Endothelial cell of umbilical vein (primary cell): ENCODE data around the gene SNX30. TPM values are rescaled to one million over a fixed set of nuclear protein-coding genes. Genes with fewer than 3 reads are reported as not detected.

Source experiments
- BruUV-seq: library from RNA; stranded (reverse); fragments of 400-500 nt; replicated peaks from 2 replicates; lab custom pipeline; 2021; lab: Mats Ljungman, UMichigan
- CTCF ChIA-PET: fragments of 300-600, 350-600 bp; sonication (Branson Sonifier 250); formaldehyde crosslinking; loops from one replicate; lab custom pipeline; 2021; ENCODE audit warnings: antibody characterized with exemption, inconsistent platforms; lab: Charles Lee
- POLR2A ChIA-PET: fragments of 300-600, 350-600 bp; sonication (Branson Sonifier 250); formaldehyde crosslinking; loops from one replicate; lab custom pipeline; 2021; ENCODE audit warnings: antibody characterized with exemption, inconsistent platforms; lab: Charles Lee
- DNase-seq: peaks from one replicate; pipeline ENCODE4 v3.0.0-alpha.2; 2011; ENCODE audit warnings: low read depth, low spot score
- FAIRE-seq: peaks from 2 replicates; lab custom pipeline; 2011; peaks lifted over from hg19 to GRCh38; lab: Jason Lieb, UNC
- H2AFZ ChIP-seq: 2 replicates; pipeline ENCODE4 v1.6.0; 2012; ENCODE audit warnings: low read depth, low read length, control low read depth, inconsistent platforms
- H3K27ac ChIP-seq: 2 replicates; pipeline ENCODE4 v1.5.1; 2011; ENCODE audit warnings: low read depth, mild to moderate bottlenecking, control low read depth, low read length, moderate library complexity; ENCODE audit not compliant: insufficient read depth
- H3K27me3 ChIP-seq, 2 experiments: 2 replicates each; pipeline versions ENCODE4 v1.6.0 to v1.6.1; 2011; ENCODE audit warnings: low read length in 2 of 2, mixed read lengths in 1 of 2; ENCODE audit not compliant: control insufficient read depth in 2 of 2, insufficient read depth in 2 of 2
- H3K36me3 ChIP-seq, 2 experiments: 2 replicates in 1 of 2; 3 replicates in 1 of 2; pipeline ENCODE4 v1.5.1; 2011; ENCODE audit warnings: low read length in 2 of 2, mild to moderate bottlenecking in 1 of 2, moderate library complexity in 1 of 2; ENCODE audit not compliant: control insufficient read depth in 2 of 2, insufficient read depth in 2 of 2; ENCODE audit errors: extremely low read depth in 1 of 2
- H3K4me1 ChIP-seq: 3 replicates; pipeline ENCODE4 v1.5.1; 2011; ENCODE audit warnings: mild to moderate bottlenecking, low read length; ENCODE audit not compliant: control insufficient read depth, insufficient read depth; ENCODE audit errors: extremely low read depth
- H3K4me2 ChIP-seq: 2 replicates; pipeline ENCODE4 v1.6.1; 2011; ENCODE audit warnings: low read length, control low read depth, mixed read lengths; ENCODE audit not compliant: insufficient read depth
- H3K4me3 ChIP-seq, 3 experiments: fragments of 200-600 bp in 1 of 3; sonication (generic), shearing (Covaris generic) in 1 of 3; replicated peaks in 1 of 3; 2 replicates each; pipeline ENCODE4 v1.5.1; 2011 to 2016; ENCODE audit warnings: control low read depth in 3 of 3, low read length in 3 of 3, mild to moderate bottlenecking in 2 of 3, inconsistent platforms in 1 of 3, low read depth in 1 of 3, moderate library complexity in 1 of 3; ENCODE audit not compliant: insufficient read depth in 1 of 3
- H3K79me2 ChIP-seq: 2 replicates; pipeline ENCODE4 v1.6.0; 2012; ENCODE audit warnings: low read length, inconsistent platforms; ENCODE audit not compliant: control insufficient read depth, insufficient read depth
- H3K9ac ChIP-seq: replicated peaks from 2 replicates; pipeline ENCODE3; 2011; ENCODE audit warnings: low read length, control low read depth; ENCODE audit not compliant: insufficient read depth; ENCODE audit errors: extremely low read depth
- H3K9me1 ChIP-seq: replicated peaks from 3 replicates; pipeline ENCODE4 v1.6.0; 2011; ENCODE audit warnings: mild to moderate bottlenecking, low read length; ENCODE audit not compliant: control insufficient read depth, insufficient read depth; ENCODE audit errors: extremely low read depth
- H3K9me3 ChIP-seq: replicated peaks from 2 replicates; pipeline ENCODE4 v1.5.1; 2012; ENCODE audit warnings: low read length, inconsistent platforms; ENCODE audit not compliant: control insufficient read depth, insufficient read depth
- H4K20me1 ChIP-seq: replicated peaks from 2 replicates; pipeline ENCODE3; 2011; ENCODE audit warnings: mild to moderate bottlenecking, low read length; ENCODE audit not compliant: control insufficient read depth, insufficient read depth; ENCODE audit errors: extremely low read depth
- EZH2 ChIP-seq: IDR thresholded peaks from 2 replicates; pipeline ENCODE4 v1.6.1; 2012; ENCODE audit warnings: borderline replicate concordance, low read depth, mild to moderate bottlenecking, moderate library complexity, low read length, inconsistent platforms; ENCODE audit not compliant: severe bottlenecking
- FOS ChIP-seq: IDR thresholded peaks from 2 replicates; pipeline ENCODE4 v1.6.1; 2011; ENCODE audit warnings: mild to moderate bottlenecking, low read length, moderate library complexity, borderline replicate concordance; ENCODE audit not compliant: insufficient read depth
- GATA2 ChIP-seq: IDR thresholded peaks from 2 replicates; pipeline ENCODE4 v1.7.0; 2011; ENCODE audit warnings: low read depth, mild to moderate bottlenecking, moderate library complexity, mixed read lengths, low read length; ENCODE audit not compliant: insufficient read length, insufficient read depth
- JUN ChIP-seq: IDR thresholded peaks from 2 replicates; pipeline ENCODE4 v1.6.1; 2011; ENCODE audit warnings: borderline replicate concordance, low read depth; ENCODE audit not compliant: insufficient read length, insufficient read depth
- MYC ChIP-seq: IDR thresholded peaks from one replicate; pipeline ENCODE4 v1.6.1; 2011; ENCODE audit warnings: mild to moderate bottlenecking, low read depth, low read length
- POLR2A ChIP-seq: IDR thresholded peaks from 2 replicates; pipeline ENCODE4 v1.6.1; 2012; ENCODE audit warnings: low read depth, mild to moderate bottlenecking, control low read depth, low read length
- POLR2AphosphoS5 ChIP-seq: IDR thresholded peaks from 2 replicates; pipeline ENCODE4 v1.6.1; 2012; ENCODE audit warnings: low read depth, mild to moderate bottlenecking, control low read depth, low read length, moderate library complexity; ENCODE audit not compliant: insufficient read depth
- dilution Hi-C: fragments of 300-500 bp; cut with MboI; formaldehyde crosslinking; loops from one replicate; pipeline ENCODE4 v1.15.0; 2019; ENCODE audit warnings: low sequenced_read_pairs; ENCODE audit not compliant: extremely low pct_ligation_motif_present
- intact Hi-C: fragments of 100-400 bp; cut with micrococcal nuclease; formaldehyde crosslinking; loops from one replicate; pipeline ENCODE4 v1.10.0; 2022
- polyA plus RNA-seq, 4 experiments: library from polyadenylated mRNA; depleted of rRNA in 3 of 4; stranded (reverse) in 3 of 4; unstranded in 1 of 4; fragments of >200 nt; gene quantifications; 2 replicates each; pipeline versions ENCODE4 v1.2.1 to v1.2.3, GENCODE V29; 2011 to 2012; ENCODE audit warnings: missing spikeins in 1 of 4
- total RNA-seq: library from RNA; stranded (reverse); gene quantifications from 2 replicates; pipeline ENCODE4 v1.2.3, GENCODE V29; 2021
- TF ChIP-seq, protein P1 (sequence below): IDR thresholded peaks from 2 replicates; pipeline ENCODE4 v1.6.1; 2011; ENCODE audit not compliant: insufficient read depth, insufficient read length
- TF ChIP-seq, protein P2 (sequence below), 2 donors: IDR thresholded peaks; 1 replicate in 1 of 2; 2 replicates in 1 of 2; pipeline ENCODE4 v1.5.1; 2011; ENCODE audit warnings: low read length in 2 of 2, mild to moderate bottlenecking in 2 of 2, moderate library complexity in 2 of 2, control low read depth in 1 of 2, inconsistent platforms in 1 of 2, low read depth in 1 of 2; ENCODE audit not compliant: insufficient read depth in 1 of 2; ENCODE audit errors: extremely low read depth in 1 of 2

The SNX30 gene
- total and polyA plus RNA-seq, 2 donors (not counting 3 experiments of a cell fraction or from before 2014, with no cell fraction given) = 2.8 to 6.3 TPM

DNA sequence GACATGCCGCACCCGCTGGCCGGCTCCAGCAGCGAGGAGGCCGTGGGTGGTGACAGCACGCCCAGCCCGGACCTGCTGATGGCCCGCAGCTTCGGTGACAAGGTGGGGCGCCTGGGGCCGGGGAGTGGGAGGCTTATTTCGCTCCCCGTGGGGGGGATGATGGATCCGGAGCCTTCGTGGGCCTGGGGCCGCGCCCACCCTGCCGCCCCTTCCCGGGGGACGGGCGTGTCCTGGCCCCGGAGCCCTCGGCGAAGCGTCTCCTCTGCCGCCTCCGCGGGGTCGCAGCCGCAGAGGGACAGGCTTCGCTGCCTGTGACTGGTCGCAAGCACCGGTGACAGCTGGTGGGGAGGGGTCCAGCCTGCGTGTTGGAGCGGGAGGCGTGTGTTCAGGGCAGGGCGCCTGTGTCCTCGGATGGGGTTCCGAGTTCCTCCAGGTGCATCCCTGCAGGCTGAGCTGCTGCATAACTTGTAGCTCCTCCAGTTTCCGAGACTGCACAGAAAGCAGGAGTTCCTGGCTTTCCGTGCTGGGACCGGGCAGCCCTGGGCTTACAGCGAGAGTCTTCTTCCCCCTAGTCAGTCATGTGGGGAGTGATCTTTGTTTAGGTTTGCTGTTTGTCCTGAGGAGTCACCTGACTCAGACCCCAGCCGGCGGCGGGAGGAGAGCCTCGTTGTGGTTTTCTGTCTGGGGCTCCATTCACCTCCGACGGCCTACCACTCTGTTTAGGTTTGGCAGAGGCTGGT is 666 bp downstream of the SNX30 start:
- intact Hi-C loops = loop anchor here (5.0 kb wide), 1 partner anchor 151 kb away; no protein-coding TSS in a partner anchor
- no peaks in the 10 kb centered on the region for H3K36me3 ChIP-seq
- no peaks in the 10 kb centered on the region for H4K20me1 ChIP-seq
- H3K9me3 ChIP-seq = no peaks in the 10 kb centered on the region
- CTCF ChIA-PET = interaction anchor here (1.1 to 1.6 kb wide), 3 partner anchors 10 to 69 kb away, joined by 4 to 5 read pairs (median 4); no protein-coding TSS in a partner anchor
- DNase-seq (peak; percentile 56), FAIRE-seq (peak; percentile 33)
- H3K79me2 ChIP-seq = no peaks in the 10 kb centered on the region
- peak overlapping the region; percentile 74 for H2AFZ ChIP-seq
- H3K9me1 ChIP-seq = no peaks in the 10 kb centered on the region
- POLR2A ChIA-PET = no interaction called here
- TF ChIP-seq POLR2A = no peak
- TF ChIP-seq FOS = no peak
- TF ChIP-seq EZH2 = no peak
- no peak for TF ChIP-seq GATA2
- no peak for TF ChIP-seq POLR2AphosphoS5
- no peak for TF ChIP-seq JUN
- TF ChIP-seq, protein P1, sequence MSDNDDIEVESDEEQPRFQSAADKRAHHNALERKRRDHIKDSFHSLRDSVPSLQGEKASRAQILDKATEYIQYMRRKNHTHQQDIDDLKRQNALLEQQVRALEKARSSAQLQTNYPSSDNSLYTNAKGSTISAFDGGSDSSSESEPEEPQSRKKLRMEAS = no peak
- no peak for TF ChIP-seq MYC
- TF ChIP-seq, protein P2, sequence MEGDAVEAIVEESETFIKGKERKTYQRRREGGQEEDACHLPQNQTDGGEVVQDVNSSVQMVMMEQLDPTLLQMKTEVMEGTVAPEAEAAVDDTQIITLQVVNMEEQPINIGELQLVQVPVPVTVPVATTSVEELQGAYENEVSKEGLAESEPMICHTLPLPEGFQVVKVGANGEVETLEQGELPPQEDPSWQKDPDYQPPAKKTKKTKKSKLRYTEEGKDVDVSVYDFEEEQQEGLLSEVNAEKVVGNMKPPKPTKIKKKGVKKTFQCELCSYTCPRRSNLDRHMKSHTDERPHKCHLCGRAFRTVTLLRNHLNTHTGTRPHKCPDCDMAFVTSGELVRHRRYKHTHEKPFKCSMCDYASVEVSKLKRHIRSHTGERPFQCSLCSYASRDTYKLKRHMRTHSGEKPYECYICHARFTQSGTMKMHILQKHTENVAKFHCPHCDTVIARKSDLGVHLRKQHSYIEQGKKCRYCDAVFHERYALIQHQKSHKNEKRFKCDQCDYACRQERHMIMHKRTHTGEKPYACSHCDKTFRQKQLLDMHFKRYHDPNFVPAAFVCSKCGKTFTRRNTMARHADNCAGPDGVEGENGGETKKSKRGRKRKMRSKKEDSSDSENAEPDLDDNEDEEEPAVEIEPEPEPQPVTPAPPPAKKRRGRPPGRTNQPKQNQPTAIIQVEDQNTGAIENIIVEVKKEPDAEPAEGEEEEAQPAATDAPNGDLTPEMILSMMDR (IDR thresholded peaks at IDR 0.05; ENCODE audit: extremely low read depth in 1 of 2, insufficient read depth in 1 of 2, low read depth in 1 of 2, low read length in 2 of 2) = no peak
- H3K4me1 ChIP-seq = peaks cover 10% of the 10 kb centered on the region
- BruUV-seq = no TSS peak
- no peaks in the 10 kb centered on the region for H3K27me3 ChIP-seq
- dilution Hi-C loops = no loop called here
- no peak overlapping the region for H3K27ac ChIP-seq
- H3K4me3 ChIP-seq = peak overlapping the region; percentile 47 to 98 (median 58)
- peak overlapping the region; percentile 72 for H3K4me2 ChIP-seq
- H3K9ac ChIP-seq = peak overlapping the region; percentile 56
